GM18511 (cell line): ENCODE measurements around the gene FARS2.

Source experiments
- ATAC-seq: cut with Tn5 transposase; IDR thresholded peaks from one replicate; pipeline ENCODE4 v1.9.1; 2021; ENCODE audit warnings: mild to moderate bottlenecking, moderate library complexity; ENCODE audit not compliant: unreplicated experiment

FARS2 gene

DNA sequence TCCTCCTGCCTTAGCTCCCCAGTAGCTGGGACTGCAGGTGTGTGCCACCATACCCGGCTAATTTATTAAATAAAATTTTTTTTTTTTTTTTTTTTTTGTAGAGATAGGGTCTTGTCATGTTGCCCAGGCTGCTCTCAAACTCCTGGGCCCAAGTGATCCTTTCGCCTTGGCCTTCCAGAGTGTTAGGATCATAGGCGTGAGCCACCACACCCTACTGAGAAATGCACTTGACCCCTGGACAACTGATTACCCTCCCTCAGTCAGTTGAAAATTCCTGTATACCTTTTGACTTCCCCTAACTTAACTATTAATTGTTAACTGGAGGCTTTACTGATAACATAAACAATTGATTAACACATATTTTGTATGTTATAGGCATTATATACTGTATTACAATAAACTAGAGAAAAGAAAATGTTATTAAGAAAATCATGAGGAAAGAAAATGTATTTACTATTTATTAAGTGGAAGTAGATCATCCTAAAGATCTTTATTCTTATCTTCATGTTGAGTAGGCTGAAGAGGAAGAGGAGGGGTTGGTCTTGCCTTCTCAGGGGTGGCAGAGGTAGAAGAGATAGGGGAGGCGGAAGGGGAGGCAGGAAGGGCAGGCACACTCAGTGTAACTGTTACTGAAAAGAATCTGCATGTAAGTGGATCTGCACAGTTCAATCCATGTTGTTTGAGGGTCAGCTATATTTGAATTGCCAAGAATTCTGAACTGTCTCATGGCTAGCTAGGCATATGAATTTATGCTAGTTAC, 104.3 kb downstream of the FARS2 start:
- no peak for ATAC-seq

DNA sequence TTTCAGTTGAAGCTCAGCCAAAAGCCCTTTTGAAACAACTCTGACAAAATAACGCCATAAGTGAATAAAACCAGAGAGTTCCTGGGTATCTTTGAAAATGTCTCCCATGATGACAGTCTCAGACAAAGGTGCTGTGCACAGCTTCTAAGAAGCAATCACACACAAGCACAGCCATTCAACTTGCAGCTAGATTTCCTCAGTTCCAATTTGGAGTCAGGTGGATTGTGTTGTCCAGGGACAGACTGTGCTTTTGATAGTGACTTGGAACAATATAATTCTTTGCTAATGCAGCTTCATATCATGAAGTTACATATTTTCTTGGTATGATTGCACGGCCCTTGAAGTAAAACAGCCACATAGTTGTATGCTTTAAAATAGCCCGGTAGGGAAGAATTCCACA, 105.6 kb downstream of the FARS2 start:
- no peak for ATAC-seq

DNA sequence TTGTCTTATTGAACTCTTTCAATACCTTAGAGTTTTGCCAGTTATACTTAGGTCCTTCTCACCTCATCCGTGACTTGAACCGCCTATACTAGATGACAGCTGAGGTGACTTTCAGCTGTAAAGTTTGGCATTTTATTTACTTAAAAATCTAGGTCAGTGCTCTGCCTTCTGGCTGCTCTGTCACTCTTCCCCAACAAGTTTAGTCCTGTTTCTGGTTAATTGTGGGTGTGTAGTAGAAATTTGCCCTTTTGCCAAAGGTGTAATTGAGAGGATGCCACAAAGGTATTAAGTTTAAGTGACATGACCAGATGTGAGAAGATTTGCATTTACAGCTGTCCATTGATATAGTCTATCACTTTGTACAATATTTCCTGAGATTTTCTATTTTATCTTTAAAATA, 106.2 kb downstream of the FARS2 start:
- ATAC-seq = no peak

DNA sequence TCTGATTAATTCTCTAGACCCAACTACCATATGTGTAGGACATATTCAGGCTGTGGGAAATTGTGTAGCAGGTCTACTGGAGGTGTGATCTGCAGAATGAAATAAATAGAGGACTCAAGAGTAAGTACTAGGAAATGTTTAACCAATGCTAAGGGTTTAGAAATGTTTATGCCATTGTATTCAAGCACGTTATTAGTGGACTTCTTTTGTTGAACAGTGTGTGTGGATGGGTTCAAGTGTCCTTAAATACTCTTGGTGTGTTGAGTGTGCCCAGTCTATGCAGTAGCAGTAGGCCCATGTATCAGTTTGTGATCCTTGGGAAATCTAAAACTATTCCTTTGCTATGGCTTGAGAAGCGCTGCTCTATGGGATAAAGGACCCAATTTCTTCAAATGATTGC, 112.1 kb downstream of the FARS2 start:
- no peak for ATAC-seq

DNA sequence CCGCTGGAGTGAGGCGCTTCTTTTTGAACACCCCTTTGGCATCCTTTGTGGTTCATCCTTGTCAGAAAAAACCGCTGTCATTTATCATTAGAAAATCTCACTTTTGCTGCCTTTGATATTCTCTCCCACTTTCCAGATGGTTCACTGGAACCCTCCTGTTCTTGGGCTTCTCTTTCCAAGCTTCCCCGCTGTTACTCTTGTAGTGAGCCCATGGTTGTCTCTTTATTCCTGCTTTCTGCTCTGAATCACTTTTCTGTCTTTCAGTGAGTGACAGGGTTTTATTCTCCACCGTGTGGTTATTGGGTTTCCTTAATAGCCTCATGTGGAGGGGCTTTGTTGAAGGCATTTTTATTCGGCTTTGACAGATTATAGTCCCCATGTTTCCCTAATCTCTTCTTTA, 117.0 kb downstream of the FARS2 start:
- ATAC-seq = no peak

DNA sequence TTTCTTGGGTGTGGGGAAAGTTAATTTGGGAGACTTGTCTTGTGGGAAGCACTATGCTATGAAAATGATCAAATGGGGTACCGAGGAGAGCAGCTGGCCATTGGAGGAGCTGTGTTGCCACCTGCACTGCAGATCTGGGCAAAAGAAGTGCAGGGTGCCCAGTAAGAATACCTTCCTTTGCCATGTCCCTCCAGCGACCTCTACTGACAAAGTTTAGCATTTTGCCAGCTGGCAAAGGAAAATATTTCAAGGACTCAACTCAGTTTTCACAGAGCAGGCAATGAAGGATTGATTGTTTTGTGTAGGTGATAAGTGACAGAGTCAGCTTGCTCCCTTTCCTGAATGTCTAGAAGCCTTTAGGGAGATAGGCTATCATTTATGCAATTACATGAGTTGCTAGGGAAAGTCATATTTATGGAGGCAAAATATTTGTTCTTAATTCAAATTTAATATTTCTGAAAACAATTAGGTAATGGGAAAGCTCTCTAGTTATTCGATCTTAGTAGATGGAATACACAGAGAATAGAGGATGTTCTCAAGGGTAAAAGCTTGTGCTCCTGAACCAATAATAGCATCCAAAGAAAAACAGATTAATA, 118.4 kb downstream of the FARS2 start:
- ATAC-seq = no peak

DNA sequence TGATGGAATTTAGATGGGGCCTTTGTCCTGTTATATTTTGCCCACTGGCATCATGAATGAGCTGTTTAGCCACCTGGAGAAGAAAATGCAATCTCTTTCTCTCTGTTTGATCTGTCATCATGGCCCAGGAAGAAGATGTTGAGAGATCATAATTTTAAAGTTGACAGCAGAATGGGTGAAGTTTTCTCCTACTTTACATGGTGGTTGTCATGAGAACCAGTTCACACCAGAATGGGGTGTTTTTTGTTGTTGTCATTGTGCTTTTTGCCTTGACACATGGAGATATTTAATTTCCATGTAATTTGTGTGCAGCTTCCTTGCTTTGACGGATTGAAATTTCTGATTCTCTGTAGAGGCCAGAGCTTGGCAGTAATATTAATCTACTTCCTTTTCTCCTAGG, 122.5 kb downstream of the FARS2 start:
- ATAC-seq = no peak

DNA sequence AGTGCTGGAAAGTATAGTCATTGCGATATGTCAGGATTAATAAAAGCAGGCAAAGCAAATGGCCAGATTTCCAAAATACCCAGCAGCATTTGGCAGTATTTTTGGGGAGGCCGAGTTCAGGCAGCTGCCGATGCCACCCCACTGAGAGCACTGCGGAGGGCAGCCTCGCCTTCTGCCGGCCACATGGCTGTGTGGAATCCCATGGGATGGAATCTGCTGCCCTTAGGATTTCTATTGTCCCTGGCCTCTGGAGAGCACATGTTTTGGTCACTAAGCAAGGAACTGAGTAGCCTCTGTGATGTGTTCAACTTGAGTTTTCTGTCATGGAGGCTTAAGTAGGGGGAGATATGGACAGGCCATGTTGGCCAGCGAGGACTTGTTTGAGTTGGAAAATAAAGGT, 123.0 kb downstream of the FARS2 start:
- no peak for ATAC-seq

DNA sequence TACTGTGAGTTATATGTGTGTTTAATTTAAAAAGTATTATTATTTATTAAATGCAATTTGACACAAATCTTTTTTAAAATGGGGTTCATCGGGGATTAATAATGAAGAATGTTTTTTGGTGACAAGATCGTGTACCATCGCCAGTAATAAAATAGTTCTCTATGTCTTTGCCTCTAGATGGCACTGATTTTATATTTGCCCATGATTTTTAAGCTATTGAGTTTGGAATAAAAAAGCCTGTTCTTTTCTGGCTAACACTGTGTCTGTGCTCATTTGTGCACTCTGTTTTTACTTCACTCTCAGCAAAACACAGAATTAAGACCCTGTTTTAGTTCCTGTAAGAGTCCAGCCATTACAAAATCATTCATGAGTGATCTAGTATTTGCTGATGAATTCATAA, 127.0 kb downstream of the FARS2 start:
- ATAC-seq = no peak

DNA sequence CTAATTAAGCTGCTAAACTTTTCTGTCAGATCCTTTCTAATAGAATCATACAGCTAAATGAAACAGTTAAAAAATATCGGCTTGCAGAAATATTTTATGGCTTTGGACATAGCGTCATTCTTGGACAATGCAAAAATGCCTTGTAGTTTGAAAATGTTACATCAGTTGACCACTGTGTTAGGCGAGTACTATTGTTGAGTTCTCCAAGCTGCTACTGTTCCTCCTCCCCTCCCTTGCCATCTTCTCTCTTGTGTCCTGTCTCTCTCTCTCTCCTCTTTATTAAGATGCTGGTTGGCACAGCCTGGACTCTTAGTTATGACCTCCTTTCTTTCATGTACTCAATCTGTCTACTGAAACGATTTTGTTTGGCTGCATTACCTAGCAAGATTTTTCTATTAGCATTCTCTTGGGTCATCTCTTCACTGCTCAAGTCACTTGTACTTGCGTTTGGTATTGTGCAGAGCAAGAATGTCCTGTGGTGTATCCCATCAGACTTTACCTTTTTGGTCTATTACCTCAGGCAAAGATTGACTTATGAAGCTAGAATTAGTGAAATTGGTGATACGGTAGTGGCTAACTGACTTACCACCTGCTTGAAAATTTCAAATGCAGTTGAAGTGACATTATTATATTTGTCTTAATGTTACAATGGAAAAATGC, 127.9 kb downstream of the FARS2 start:
- no peak for ATAC-seq

DNA sequence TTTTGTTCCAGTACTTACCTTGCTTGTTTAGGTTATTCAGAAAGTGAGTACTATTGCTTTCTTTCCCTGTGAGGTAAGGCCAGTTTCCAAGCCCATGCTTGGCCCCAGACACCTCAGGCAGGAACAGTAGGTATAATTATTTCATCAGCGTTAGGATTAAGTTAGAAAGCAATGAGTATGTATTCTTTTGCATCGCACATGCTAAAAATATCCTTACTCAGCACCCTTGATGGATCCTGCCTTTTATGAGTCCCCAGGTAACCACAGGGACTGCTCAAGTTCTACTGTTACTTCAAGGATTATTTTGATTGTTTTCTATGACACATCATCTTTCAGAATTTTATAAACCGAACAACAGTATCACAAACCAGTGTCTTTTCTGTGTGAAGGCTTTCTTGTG, 128.9 kb downstream of the FARS2 start:
- ATAC-seq = no peak

DNA sequence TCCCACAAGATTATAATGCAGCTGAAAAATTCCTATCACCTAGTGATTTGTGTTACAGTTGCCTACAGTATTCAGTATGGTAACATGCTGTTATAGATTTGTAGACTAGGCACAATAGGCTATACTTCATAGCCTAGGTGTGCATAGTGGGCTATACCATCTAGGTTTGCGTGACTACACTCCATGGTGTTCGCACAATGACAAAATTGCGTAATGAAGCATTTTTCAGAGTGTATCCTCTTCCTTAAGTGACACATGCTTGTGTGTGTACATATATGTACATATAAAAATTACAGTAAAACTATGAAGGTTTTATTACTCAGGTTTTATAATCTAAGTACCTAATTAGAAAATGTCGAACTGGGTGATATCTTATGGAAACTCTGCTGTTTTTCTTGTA, 133.0 kb downstream of the FARS2 start:
- no peak for ATAC-seq

DNA sequence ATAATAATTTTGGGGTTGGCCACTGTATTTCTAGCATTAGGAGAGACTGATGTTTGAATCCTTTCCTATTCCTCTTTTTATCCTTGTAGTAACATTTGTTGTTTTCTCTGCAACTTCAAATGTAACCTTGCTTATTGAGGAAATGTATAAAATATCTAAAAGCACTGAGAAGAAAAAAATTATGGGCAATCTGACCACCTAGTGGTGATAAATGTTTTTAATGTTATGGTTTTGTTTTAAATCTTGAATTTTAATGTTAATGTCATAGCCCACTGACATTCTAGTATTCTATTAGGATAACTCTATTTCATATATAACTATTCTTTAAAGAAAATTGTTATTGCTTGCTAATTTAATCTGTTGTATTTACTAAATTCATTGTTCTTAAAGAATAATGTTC, 134.4 kb downstream of the FARS2 start:
- no peak for ATAC-seq

DNA sequence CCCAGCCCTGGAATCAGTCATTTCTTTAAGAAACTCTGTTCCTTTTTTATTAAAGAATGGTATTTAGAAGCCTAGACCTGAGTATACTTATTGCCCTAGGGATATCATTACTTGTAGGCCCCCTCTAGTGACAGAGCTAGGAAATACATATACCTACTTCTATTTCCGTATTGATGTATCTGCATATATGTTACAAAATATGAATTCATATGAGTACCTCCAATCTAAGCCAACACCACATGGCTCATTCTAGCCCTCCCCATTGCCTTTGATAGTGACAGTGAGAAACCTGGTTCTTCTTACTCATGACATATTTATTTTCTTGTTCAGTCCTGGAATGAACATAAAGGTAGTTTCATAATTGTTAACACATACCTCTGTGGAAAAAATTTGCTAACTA, 137.2 kb downstream of the FARS2 start:
- ATAC-seq = no peak

DNA sequence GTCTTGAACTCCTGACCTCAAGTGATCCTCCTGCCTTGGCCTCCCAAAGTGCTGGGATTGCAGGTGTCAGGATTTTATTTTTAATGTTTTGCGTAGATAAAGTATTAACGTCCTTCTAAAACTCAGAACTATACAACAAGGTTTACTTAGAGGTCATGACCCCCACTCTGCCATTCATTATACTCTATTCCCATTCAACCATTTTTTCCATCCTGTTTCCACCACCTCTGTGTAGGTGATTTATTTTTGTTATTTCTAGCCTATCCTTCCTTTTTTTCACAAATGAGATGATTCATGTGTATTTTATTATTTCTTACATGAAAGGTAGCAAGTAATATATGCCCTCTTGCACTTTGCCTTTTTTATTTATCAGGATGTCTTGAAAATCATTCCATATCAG, 138.1 kb downstream of the FARS2 start:
- ATAC-seq = no peak

DNA sequence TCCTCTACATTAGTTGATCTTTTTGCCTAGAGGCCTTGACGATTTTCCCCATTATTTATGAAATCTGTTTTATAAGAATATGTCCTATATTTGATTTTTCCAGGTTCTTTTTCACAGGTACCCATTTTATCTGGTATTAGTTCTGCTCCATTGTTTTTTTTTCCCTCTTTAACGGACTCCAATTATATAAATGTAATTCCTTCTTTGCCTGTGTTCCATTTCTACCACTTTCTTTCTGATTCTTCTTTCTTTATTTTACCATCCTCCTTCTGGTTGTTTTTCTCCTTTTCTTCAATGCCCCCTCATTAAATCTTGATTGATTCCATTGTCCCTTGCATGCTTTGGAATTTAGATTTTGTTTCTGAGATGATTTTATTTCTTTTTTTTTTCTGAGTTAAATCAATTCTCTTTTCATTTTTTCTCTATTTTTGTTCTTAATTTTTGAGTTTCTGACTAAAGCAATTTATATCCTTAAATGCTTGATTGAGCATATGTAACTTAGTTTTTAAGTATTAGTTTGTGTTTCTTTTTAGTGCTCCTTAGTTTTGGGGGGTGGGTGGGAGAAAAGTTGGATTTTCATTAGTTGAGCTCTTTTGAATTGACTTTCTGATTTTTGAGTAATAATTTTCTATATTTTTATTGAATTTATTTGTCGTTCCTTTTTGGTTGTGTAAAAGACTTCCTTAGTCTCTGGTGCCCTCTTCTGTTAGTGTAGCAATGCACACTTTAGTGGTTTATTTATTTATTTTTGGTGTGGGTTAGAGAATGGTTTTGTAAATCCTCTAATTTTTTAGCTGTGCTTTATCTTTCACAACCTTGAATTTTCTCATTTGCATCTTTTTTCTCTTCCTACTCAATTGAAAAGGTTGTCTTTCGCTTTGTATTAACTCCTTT, 140.8 kb downstream of the FARS2 start:
- no peak for ATAC-seq

DNA sequence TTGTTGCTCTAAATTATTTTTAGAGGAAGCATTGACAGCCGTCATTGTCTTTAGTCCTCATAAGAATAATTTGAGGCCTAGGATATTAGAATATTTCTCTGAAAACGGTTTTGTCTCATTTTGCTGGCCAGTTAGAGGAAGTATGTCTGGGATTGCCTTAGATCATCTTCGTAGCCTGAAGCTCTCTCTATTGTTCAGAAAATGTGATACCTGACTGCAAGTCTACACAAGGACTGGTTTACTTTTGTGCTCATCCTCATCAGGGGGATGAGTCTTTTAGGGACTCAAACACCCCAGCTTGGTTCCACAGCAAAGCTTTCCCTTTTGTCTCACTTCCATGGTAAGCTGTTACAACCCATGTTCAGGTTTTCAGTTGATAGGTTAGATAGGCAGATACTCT, 141.8 kb downstream of the FARS2 start:
- ATAC-seq = no peak

DNA sequence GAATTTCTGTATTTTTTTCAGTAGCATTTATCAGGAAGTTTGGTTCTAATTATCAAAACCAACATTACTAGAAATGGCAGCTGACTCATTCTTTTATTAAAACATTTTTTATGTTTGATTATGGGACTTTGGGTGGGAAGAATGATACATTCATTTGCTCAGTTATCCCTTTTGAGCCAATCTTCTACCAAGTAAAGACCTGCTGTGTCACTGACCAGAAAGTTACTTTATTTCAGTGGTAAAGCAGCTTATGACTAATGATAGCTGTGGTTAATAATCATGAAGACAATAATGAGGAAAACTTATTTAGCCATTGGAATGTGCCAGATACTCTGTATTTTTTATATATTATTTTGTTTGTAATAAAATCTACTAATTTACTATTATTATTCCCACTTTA, 142.3 kb downstream of the FARS2 start:
- ATAC-seq = no peak

DNA sequence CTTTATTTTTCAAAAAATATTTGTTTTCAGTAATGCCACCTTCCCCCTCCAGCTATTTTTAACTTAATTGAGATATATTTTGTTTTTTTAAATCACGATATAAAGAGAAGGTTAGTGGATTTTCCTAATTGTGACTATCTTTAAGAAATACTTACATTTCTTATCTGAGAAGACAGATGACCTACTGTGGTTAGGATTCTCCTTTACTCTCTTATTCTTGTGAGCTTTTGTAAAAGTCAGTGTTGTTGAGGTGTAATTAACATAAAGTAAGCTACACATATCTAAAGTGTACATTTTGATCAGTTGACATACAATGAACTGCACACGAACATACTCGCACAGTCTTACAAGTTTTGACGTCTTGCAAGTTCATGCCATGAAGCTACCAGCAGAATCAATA, 144.7 kb downstream of the FARS2 start:
- no peak for ATAC-seq

DNA sequence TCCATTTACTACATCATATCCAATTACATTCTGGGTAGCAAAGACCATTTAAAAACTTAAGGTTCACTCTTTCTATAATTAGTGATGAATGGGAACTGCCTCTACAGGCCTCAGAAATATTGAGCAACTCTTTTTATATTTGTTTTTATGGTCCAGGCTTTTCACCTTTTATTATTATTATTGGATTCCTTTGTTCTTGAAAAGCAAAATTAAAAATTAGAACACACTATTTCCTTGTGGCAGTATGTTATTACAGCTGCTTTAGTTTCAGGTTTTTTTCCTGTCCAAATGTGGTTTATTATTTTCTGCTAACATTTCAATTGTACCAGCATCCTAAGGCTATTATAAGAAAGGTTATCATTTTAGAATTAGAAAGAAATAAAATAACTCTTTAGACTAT, 150.1 kb downstream of the FARS2 start:
- no peak for ATAC-seq

DNA sequence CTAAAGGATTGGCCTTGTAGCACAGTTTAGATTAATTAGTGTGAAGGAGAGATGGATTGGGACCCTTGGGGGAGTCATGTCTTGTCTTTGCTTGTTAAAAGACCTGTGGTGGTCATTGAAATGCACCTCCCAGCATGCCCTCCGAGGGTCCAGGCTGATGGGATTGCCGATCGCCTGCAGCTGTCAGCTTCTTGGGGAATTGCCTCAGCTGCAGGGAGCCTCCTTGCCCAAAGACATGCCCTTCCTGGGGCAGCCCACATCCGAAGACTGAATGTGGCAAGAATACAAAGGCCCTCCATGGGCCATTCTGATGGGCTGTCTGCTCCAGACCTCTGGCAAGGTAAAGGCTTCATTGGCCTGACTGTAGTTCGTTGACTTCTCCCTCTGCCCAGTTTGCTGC, 150.7 kb downstream of the FARS2 start:
- no peak for ATAC-seq
